ENCODE data around the gene MAEA. TPM values are rescaled to one million over a fixed set of nuclear protein-coding genes. Genes with fewer than 3 reads are reported as not detected.

MAEA gene
- total and polyA plus RNA-seq, 2 of the 8 experiments (the other 6 are each of a cell fraction or from before 2014, with no cell fraction given), result 75.8 to 133 TPM

DNA sequence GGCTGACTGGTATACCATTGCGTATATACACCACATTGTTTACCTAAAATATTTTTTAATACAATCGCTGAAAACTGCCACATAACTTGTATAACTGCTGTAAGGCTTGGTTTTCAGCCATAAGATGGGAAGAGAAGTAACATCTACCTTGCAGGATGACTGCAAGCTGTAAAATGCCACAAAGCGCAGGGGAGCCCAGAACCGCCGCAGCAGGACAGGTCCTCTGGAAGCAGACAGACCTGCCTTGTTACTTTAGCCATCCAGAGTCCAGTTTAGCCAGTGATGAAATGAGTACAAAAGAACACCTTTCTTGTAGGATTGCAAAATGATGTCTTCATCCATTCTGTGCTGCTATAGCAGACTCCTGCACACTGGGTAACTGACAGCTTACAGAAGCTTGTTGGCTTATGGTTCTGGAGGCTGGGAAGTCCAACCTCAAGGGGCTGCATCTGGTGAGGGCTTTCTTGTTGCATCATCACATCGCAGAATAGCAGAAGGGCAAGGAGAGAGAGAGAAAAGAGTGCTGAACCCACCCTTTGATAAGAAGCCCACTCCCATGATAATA, 36.7 kb upstream of the MAEA start:
- Histone ChIP-seq H2AK5ac (ENCODE audit: low read depth, low read length) (no peak overlapping the region), H3K79me2 (ENCODE audit: control insufficient read depth in 1 of 2, insufficient read depth in 2 of 2, low read length in 2 of 2) (peaks cover 0 to under 1% of the 10 kb centered on the region in 2 experiments; a peak in 1 of 4 replicates), H3K23ac (ENCODE audit: insufficient read length) (no peak overlapping the region), H3K27me3 (replicated peaks in 1 of 4; ENCODE audit: control insufficient read depth in 3 of 4, extremely low read depth in 1 of 4, insufficient read depth in 3 of 4, low read length in 3 of 4) (peaks cover 0 to 2% (median 0%) of the 10 kb centered on the region in 4 experiments; a peak in 1 of 7 replicates), H3K4me1 (replicated peaks in 1 of 4; ENCODE audit: control insufficient read depth in 3 of 4, insufficient read depth in 4 of 4, low read length in 3 of 4) (peaks cover 0 to 6% (median 3%) of the 10 kb centered on the region in 4 experiments; a peak in 2 of 7 replicates), H3K9me3 (ENCODE audit: insufficient read depth in 2 of 2, low read depth in 1 of 2, low read length in 1 of 2) (peaks cover 38 to 42% of the 10 kb centered on the region in 2 experiments), H2BK5ac (ENCODE audit: low read depth, low read length) (no peak overlapping the region), H3K4me3 (ENCODE audit: extremely low read depth in 1 of 4, insufficient read depth in 2 of 4, low read depth in 3 of 4, low read length in 4 of 4) (no peak overlapping the region), H2BK120ac (replicated peaks; ENCODE audit: low read depth, low read length) (no peak overlapping the region), H4K5ac (ENCODE audit: insufficient read length, low read depth, low read length) (no peak overlapping the region), H2AFZ (ENCODE audit: low read length) (no peak overlapping the region), H2BK20ac (ENCODE audit: low read length) (no peak overlapping the region), H3K27ac (ENCODE audit: low read depth, low read length) (no peak overlapping the region), H4K8ac (ENCODE audit: extremely low read depth, insufficient read depth, low read length) (no peak overlapping the region), H2BK12ac (ENCODE audit: low read depth, low read length) (no peak overlapping the region), H4K20me1 (replicated peaks in 1 of 2; ENCODE audit: control insufficient read depth in 1 of 2, insufficient read depth in 2 of 2, low read length in 2 of 2) (no peaks in the 10 kb centered on the region), H2BK15ac (ENCODE audit: low read length) (no peak overlapping the region), H3K18ac (ENCODE audit: extremely low read depth, low read length) (no peak overlapping the region), H3K79me1 (ENCODE audit: low read depth, low read length) (no peaks in the 10 kb centered on the region), H3K9ac (replicated peaks in 1 of 4; ENCODE audit: extremely low read depth in 1 of 4, low read depth in 3 of 4, low read length in 3 of 4) (no peak overlapping the region), H3K36me3 (ENCODE audit: control insufficient read depth in 2 of 4, insufficient read depth in 4 of 4, low read length in 3 of 4) (peaks cover 0 to 20% (median 6%) of the 10 kb centered on the region in 4 experiments; a peak in 3 of 8 replicates), H4K91ac (replicated peaks; ENCODE audit: insufficient read length, low read length) (no peak overlapping the region), H3K23me2 (ENCODE audit: low read depth, low read length) (peaks cover 6% of the 10 kb centered on the region; the same call in 1 of the 2 replicates), H3K14ac (ENCODE audit: insufficient read length) (no peak overlapping the region), H3K56ac (replicated peaks; ENCODE audit: insufficient read length, low read depth, low read length) (no peak overlapping the region), H3K4me2 (ENCODE audit: insufficient read depth in 1 of 2, low read depth in 2 of 2, low read length in 2 of 2) (no peak overlapping the region), H3K4ac (replicated peaks; ENCODE audit: insufficient read length, low read depth, low read length) (no peak overlapping the region)
- 85% methylated on average over 6 of the region's 6 CpGs; no CpG with 5 or more reads in 1 of the 2 experiments for WGBS, 2 experiments (ENCODE audit: extremely low coverage in 1 of 2, insufficient coverage in 1 of 2, insufficient read length in 1 of 2, insufficient replicate concordance in 2 of 2, low coverage in 1 of 2, low lambda C conversion rate in 2 of 2, missing lambda C conversion rate in 1 of 2)
- DNase-seq (ENCODE audit: low read depth in 1 of 2, low spot score in 2 of 2) (no peak), FAIRE-seq (no peak)
- ChIA-PET CTCF (ENCODE audit: partially characterized antibody) (interaction anchor here (5.0 kb wide), 1 partner anchor 14 kb away, joined by 32 read pairs; no protein-coding TSS in a partner anchor), POLR2A (ENCODE audit: partially characterized antibody) (interaction anchor here (6.8 kb wide), 1 partner anchor 93 kb away, joined by 49 read pairs; the partner anchor contains the start of gene UVSSA)
- TF ChIP-seq ZNF274 (IDR thresholded peaks at IDR 0.05; ENCODE audit: borderline replicate concordance, extremely low read depth, low read length), result no peak
- no peak for TF ChIP-seq SP1 (IDR thresholded peaks at IDR 0.05; ENCODE audit: low read depth, low read length)
- TF ChIP-seq CTCF (IDR thresholded peaks at IDR 0.05; ENCODE audit: control extremely low read depth in 1 of 3, insufficient read depth in 1 of 3, low read depth in 1 of 3, low read length in 3 of 3), result no peak
- TF ChIP-seq KDM5A (IDR thresholded peaks at IDR 0.05; ENCODE audit: low read length), result no peak
- no peak for TF ChIP-seq JUN (IDR thresholded peaks at IDR 0.05; ENCODE audit: low read depth, low read length)
- no peak for TF ChIP-seq CHD1 (IDR thresholded peaks at IDR 0.05; ENCODE audit: low read depth, low read length)
- no peak for TF ChIP-seq RXRA (IDR thresholded peaks at IDR 0.05; ENCODE audit: insufficient read depth, low read depth, low read length)
- TF ChIP-seq SP4 (IDR thresholded peaks at IDR 0.05; ENCODE audit: low read length), result no peak
- TF ChIP-seq JUND (IDR thresholded peaks at IDR 0.05; ENCODE audit: low read length), result no peak
- TF ChIP-seq SIRT6 (IDR thresholded peaks at IDR 0.05; ENCODE audit: low read length), result no peak
- TF ChIP-seq CBX8 (IDR thresholded peaks at IDR 0.05; ENCODE audit: borderline replicate concordance, low read depth, low read length), result no peak
- no peak for TF ChIP-seq SIX5 (IDR thresholded peaks at IDR 0.05; ENCODE audit: low read depth, low read length)

All from H1 (cell line).